ENCODE data around the gene NUP93.

- TF ChIP-seq CTCF (IDR thresholded peaks at IDR 0.05): no peak
- TF ChIP-seq POLR2AphosphoS5 (IDR thresholded peaks at IDR 0.05): no peak
- no peak for TF ChIP-seq POLR2A (IDR thresholded peaks at IDR 0.05)
These were observed 39.4 kb upstream of the NUP93 start for GRCh38 chr16:56690420-56691122.

Data from prostate gland (tissue), 2 donors.